Naive thymus-derived CD4-positive, alpha-beta T cell (primary cell): ENCODE data around the gene GRIA4. TPM values are rescaled to one million over a fixed set of nuclear protein-coding genes. Genes with fewer than 3 reads are reported as not detected.

Source experiments
- ATAC-seq: fragments of 150-1000 bp; cut with Tn5 transposase; 2 replicates; pipeline ENCODE4 v1.10.0; 2021; ENCODE audit warnings: mild to moderate bottlenecking, moderate library complexity
- CTCF ChIA-PET: fragments of 350-600 bp; sonication (Branson Sonifier 250); formaldehyde crosslinking; loops from one replicate; lab custom pipeline; 2021; ENCODE audit warnings: antibody characterized with exemption; lab: Charles Lee
- POLR2A ChIA-PET: fragments of 350-600 bp; sonication (Branson Sonifier 250); formaldehyde crosslinking; loops from one replicate; lab custom pipeline; 2021; ENCODE audit warnings: antibody characterized with exemption, inconsistent platforms; lab: Charles Lee
- DNase-seq, 9 donors: peaks; one replicate each; pipeline versions ENCODE4 v3.0.0 to v3.0.0-alpha.2; 2020 to 2022; ENCODE audit warnings: mixed read lengths in 1 of 9
- H3K27ac ChIP-seq: one replicate; pipeline ENCODE4 v1.7.0; 2013; ENCODE audit warnings: mild to moderate bottlenecking, low read depth, low read length, moderate library complexity
- H3K27me3 ChIP-seq, 2 donors: one replicate each; pipeline ENCODE4 v1.7.0; 2013; ENCODE audit warnings: low read length in 2 of 2, mild to moderate bottlenecking in 2 of 2, moderate library complexity in 2 of 2; ENCODE audit not compliant: control insufficient read depth in 2 of 2, insufficient read depth in 2 of 2
- H3K36me3 ChIP-seq, 3 experiments: 1 replicate in 2 of 3; 2 replicates in 1 of 3; pipeline ENCODE4 v1.7.0; 2013; ENCODE audit warnings: low read length in 3 of 3, mild to moderate bottlenecking in 3 of 3, moderate library complexity in 1 of 3; ENCODE audit not compliant: insufficient read depth in 3 of 3, control insufficient read depth in 2 of 3
- H3K4me1 ChIP-seq, 2 donors: one replicate each; pipeline ENCODE4 v1.7.0; 2013; ENCODE audit warnings: low read length in 2 of 2, mild to moderate bottlenecking in 2 of 2, moderate library complexity in 1 of 2; ENCODE audit not compliant: control insufficient read depth in 2 of 2, insufficient read depth in 2 of 2
- H3K4me3 ChIP-seq: 2 replicates; pipeline ENCODE4 v1.7.0; 2013; ENCODE audit warnings: mild to moderate bottlenecking, low read length
- H3K9me3 ChIP-seq, 3 experiments: 1 replicate in 2 of 3; 2 replicates in 1 of 3; pipeline ENCODE4 v1.7.0; 2013; ENCODE audit warnings: low read length in 3 of 3; ENCODE audit not compliant: control insufficient read depth in 2 of 3
- H3K27ac Mint-ChIP-seq, 9 donors: one replicate each; pipeline ENCODE4 v1.8.0; 2020 to 2022; ENCODE audit warnings: mixed read lengths in 9 of 9, mild to moderate bottlenecking in 8 of 9, moderate library complexity in 5 of 9, inconsistent platforms in 2 of 9
- H3K27me3 Mint-ChIP-seq, 5 donors: one replicate each; pipeline ENCODE4 v1.8.0; 2021 to 2022; ENCODE audit warnings: mixed read lengths in 5 of 5, mild to moderate bottlenecking in 1 of 5
- H3K36me3 Mint-ChIP-seq, 5 donors: one replicate each; pipeline ENCODE4 v1.8.0; 2020 to 2022; ENCODE audit warnings: mixed read lengths in 5 of 5, mild to moderate bottlenecking in 3 of 5, inconsistent platforms in 1 of 5
- H3K4me1 Mint-ChIP-seq, 7 donors: one replicate each; pipeline ENCODE4 v1.8.0; 2020 to 2022; ENCODE audit warnings: mixed read lengths in 7 of 7, mild to moderate bottlenecking in 3 of 7, inconsistent platforms in 1 of 7
- H3K4me3 Mint-ChIP-seq, 10 donors: one replicate each; pipeline ENCODE4 v1.8.0; 2020 to 2022; ENCODE audit warnings: mild to moderate bottlenecking in 10 of 10, mixed read lengths in 10 of 10, moderate library complexity in 6 of 10, inconsistent platforms in 2 of 10
- H3K9me3 Mint-ChIP-seq, 11 donors: one replicate each; pipeline ENCODE4 v1.8.0; 2020 to 2022; ENCODE audit warnings: mixed read lengths in 11 of 11, mild to moderate bottlenecking in 4 of 11, inconsistent platforms in 1 of 11, moderate library complexity in 1 of 11
- intact Hi-C, 2 donors: fragments of 100-400 bp; cut with micrococcal nuclease; formaldehyde crosslinking; loops; one replicate each; pipeline ENCODE4 v1.15.1; 2023
- polyA plus RNA-seq, 2 donors: library from polyadenylated mRNA; unstranded; fragments of 300-500 nt; fragmentation: Illumina TruSeq; gene quantifications; one replicate each; pipeline ENCODE4 v1.2.3, GENCODE V29; 2021
- total RNA-seq, 6 experiments: library from RNA in 5 of 6; stranded (reverse) in 5 of 6; gene quantifications; 1 replicate in 5 of 6; 2 replicates in 1 of 6; pipeline ENCODE4 v1.2.3 and lab custom pipeline; 2021 to 2026

GRIA4 gene
- total and polyA plus RNA-seq, 7 experiments from 2014 or later, result not detected

DNA sequence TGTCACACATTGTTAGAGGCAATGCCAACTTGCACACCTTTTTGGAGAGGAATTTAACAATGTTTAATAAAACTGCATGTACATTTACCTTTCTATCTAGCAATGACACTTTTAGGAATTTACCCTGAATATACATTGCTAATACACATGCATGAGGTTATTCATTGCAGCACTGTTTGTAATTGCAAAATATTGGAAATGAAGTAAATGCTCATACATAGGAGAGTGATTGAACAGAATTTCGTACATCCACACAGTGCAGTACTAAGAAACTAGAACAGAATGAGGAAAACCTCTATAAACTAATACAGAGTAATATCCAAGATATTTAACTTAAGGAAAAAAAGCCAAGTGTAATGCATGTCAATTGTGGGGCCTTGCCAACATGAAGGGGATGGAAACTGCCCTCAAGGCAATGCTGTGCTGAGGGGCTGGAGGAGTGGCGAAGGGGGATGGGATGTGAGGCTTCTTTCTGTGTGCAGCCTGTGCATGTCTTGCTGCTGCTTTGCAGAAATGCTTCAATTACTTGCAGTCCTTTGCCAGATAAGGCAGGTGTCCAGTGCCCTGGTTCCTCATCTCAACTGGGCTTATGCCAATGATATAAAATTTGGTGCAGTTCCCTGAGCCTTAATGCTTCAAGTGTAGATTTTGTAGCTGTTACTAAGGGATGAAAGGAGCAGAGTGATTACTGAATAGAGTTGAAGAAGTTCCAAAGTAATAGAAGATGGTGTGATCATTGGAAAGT, 96.1 kb downstream of the GRIA4 start:
- H3K4me3 ChIP-seq, result no peak overlapping the region
- no peak overlapping the region for H3K27ac ChIP-seq
- ChIA-PET POLR2A (no interaction called here), CTCF (no interaction called here)
- Mint-ChIP-seq H3K9me3 (peaks cover 0 to 8% (median 0%) of the 10 kb centered on the region in 11 donors), H3K4me1 (no peaks in the 10 kb centered on the region), H3K27me3 (peaks cover 0 to 2% (median 0%) of the 10 kb centered on the region in 5 donors), H3K27ac (no peak overlapping the region), H3K4me3 (no peak overlapping the region), H3K36me3 (no peaks in the 10 kb centered on the region)
- H3K36me3 ChIP-seq, result no peaks in the 10 kb centered on the region
- no peaks in the 10 kb centered on the region for H3K27me3 ChIP-seq
- intact Hi-C loops, result no loop called here
- H3K4me1 ChIP-seq, result no peaks in the 10 kb centered on the region
- ATAC-seq (no peak), DNase-seq (no peak)
- no peaks in the 10 kb centered on the region for H3K9me3 ChIP-seq

DNA sequence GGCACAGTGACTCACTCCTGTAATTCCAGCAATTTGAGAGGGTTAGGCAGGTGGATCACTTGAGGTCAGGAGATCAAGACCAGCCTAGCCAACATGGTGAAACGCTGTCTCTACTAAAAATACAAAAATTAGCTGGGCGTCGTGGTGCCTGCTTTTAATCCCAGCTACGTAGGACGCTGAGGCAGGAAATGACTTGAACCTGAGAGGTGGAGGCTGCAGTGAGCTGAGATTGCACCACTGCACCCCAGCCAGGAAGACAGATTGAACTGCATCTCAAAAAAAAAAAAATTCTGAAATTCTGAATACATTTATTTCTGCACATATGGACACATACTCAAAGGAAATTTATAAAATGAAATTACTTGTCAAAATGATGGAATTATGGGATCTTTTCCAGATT, 103.2 kb downstream of the GRIA4 start:
- Histone ChIP-seq H3K4me3 (no peak overlapping the region), H3K36me3 (no peaks in the 10 kb centered on the region), H3K27me3 (no peaks in the 10 kb centered on the region), H3K27ac (no peak overlapping the region), H3K9me3 (no peaks in the 10 kb centered on the region), H3K4me1 (no peaks in the 10 kb centered on the region)
- Mint-ChIP-seq H3K36me3 (no peaks in the 10 kb centered on the region), H3K4me1 (no peaks in the 10 kb centered on the region), H3K4me3 (no peak overlapping the region), H3K27me3 (peaks cover 0 to 4% (median 0%) of the 10 kb centered on the region in 5 donors), H3K27ac (no peak overlapping the region), H3K9me3 (peaks cover 0 to 4% (median 0%) of the 10 kb centered on the region in 11 donors)
- intact Hi-C loops, result no loop called here
- CTCF ChIA-PET, result no interaction called here
- no peak for ATAC-seq
- no peak for DNase-seq
- POLR2A ChIA-PET, result no interaction called here

DNA sequence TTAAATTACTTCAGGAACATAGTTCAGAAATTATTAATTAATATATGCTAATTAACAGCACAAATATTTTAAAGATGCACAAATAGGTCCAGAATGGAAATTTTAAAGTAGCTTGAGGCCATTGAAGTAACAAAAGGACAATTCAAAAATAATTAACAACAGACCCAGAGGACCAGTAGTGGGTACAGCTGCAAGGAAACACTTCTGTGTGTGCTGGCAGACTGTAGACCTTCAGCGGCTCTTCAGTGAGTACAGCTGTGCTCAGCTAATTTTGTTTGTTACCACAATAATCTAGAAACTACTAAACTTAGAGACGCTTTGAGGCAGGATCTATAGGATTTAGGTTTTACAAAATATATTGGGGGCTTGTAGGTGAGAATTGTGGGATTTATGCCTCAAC, 103.8 kb downstream of the GRIA4 start:
- Mint-ChIP-seq H3K9me3 (peaks cover 0 to 4% (median 0%) of the 10 kb centered on the region in 11 donors), H3K27me3 (peaks cover 0 to 4% (median 0%) of the 10 kb centered on the region in 5 donors), H3K27ac (no peak overlapping the region), H3K4me3 (no peak overlapping the region), H3K4me1 (no peaks in the 10 kb centered on the region), H3K36me3 (no peaks in the 10 kb centered on the region)
- intact Hi-C loops, result no loop called here
- no peak overlapping the region for H3K27ac ChIP-seq
- POLR2A ChIA-PET, result no interaction called here
- DNase-seq (no peak), ATAC-seq (no peak)
- H3K4me3 ChIP-seq, result no peak overlapping the region
- no peaks in the 10 kb centered on the region for H3K36me3 ChIP-seq
- H3K4me1 ChIP-seq, result no peaks in the 10 kb centered on the region
- H3K27me3 ChIP-seq, result no peaks in the 10 kb centered on the region
- H3K9me3 ChIP-seq, result no peaks in the 10 kb centered on the region
- CTCF ChIA-PET, result no interaction called here

DNA sequence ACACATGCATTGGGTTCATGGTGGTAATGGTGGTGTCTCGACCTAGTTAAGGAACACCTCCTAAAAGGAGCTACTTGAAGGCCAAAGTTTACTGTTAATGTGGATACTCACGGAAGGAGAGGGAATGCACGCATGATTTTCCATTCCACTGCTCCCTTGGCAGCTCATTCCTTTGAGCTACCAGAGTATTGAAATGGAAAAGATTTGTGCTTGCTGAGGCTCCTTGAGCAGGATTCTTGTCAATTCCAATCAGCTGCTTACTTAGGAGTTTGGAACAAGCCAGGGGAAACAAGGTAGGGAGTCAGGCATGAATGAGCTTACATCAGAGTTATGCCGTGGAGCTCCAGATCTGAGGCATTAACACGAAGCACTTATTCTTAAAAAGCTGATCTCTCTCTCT, 108.8 kb downstream of the GRIA4 start:
- Mint-ChIP-seq H3K36me3 (no peaks in the 10 kb centered on the region), H3K4me1 (no peaks in the 10 kb centered on the region), H3K4me3 (no peak overlapping the region), H3K27ac (no peak overlapping the region), H3K9me3 (no peaks in the 10 kb centered on the region), H3K27me3 (peaks cover 0 to 4% (median 0%) of the 10 kb centered on the region in 5 donors)
- no peaks in the 10 kb centered on the region for H3K9me3 ChIP-seq
- H3K27ac ChIP-seq, result no peak overlapping the region
- ATAC-seq (no peak), DNase-seq (no peak)
- intact Hi-C loops, result no loop called here
- ChIA-PET CTCF (no interaction called here), POLR2A (no interaction called here)
- no peaks in the 10 kb centered on the region for H3K36me3 ChIP-seq
- no peaks in the 10 kb centered on the region for H3K27me3 ChIP-seq
- H3K4me3 ChIP-seq, result no peak overlapping the region
- H3K4me1 ChIP-seq, result no peaks in the 10 kb centered on the region

DNA sequence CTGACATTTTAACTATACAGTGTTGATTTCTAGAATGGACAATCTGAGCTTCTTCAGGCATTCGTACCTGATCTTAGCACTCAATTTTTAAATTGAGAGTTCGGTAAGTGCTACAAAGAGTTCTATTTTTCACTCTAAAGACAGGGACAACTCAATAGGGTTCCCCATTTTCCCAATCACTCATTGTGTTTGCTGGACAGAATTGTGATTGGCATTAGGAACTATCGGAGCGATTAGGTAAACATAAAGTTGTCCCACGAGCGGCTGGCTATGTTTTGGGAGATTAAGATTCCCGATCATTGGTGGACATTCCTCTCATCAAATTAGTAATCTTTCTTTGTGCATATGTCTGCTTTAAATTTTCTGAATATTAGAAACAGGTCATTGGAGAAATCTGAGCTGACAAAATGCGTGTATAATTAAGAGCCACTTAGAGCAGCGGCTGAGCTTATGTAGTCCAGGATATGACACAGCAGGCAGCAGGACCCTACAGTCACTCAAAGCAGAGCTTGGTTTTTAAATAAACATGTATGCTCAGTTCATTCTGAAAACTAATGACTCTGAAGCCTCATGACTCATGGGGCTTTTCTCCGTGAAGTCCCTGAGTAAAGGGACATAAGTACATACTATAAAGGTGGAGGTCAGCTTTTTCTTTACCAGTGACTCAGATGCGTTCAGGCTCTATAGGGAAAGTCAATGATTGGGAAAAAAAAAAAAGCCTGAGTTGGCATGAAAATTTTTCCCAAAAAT, 109.4 kb downstream of the GRIA4 start:
- Mint-ChIP-seq H3K36me3 (no peaks in the 10 kb centered on the region), H3K27me3 (peaks cover 0 to 4% (median 0%) of the 10 kb centered on the region in 5 donors), H3K4me1 (no peaks in the 10 kb centered on the region), H3K9me3 (no peaks in the 10 kb centered on the region), H3K27ac (no peak overlapping the region), H3K4me3 (no peak overlapping the region)
- ChIA-PET POLR2A (no interaction called here), CTCF (no interaction called here)
- Histone ChIP-seq H3K4me3 (no peak overlapping the region), H3K9me3 (no peaks in the 10 kb centered on the region), H3K27me3 (no peaks in the 10 kb centered on the region), H3K36me3 (no peaks in the 10 kb centered on the region), H3K27ac (no peak overlapping the region), H3K4me1 (no peaks in the 10 kb centered on the region)
- DNase-seq, result no peak
- intact Hi-C loops, result no loop called here
- ATAC-seq, result no peak

DNA sequence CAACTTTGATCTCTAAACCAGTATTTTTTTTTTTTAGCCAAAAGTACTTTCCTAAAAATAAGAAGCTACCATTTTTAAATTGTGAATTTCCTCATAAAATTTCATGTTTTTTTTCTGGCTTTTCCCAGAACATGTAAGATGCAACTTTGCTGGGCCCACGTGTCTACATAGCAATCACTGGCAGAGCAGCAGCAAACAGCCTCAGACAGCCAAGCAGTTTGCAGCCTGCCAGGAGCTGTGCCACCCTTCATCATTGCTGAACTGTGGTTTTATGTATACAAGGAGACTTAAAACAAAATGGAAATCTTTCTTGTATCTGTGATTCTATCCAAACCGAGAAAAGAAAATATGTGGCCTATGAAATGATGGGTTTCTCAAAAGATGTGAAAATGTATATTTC, 110.2 kb downstream of the GRIA4 start:
- CTCF ChIA-PET, result no interaction called here

More for the DNA sequence above, 110.2 kb downstream of the GRIA4 start:
- no peak overlapping the region for H3K27ac Mint-ChIP-seq
- H3K9me3 Mint-ChIP-seq, result no peaks in the 10 kb centered on the region
- ATAC-seq, result no peak
- H3K4me3 ChIP-seq, result no peak overlapping the region
- no peak for DNase-seq
- H3K27me3 ChIP-seq, result no peaks in the 10 kb centered on the region
- H3K36me3 Mint-ChIP-seq, result no peaks in the 10 kb centered on the region
- peaks cover 0 to 3% (median 0%) of the 10 kb centered on the region in 5 donors for H3K27me3 Mint-ChIP-seq
- no peaks in the 10 kb centered on the region for H3K9me3 ChIP-seq
- no peak overlapping the region for H3K27ac ChIP-seq
- no peaks in the 10 kb centered on the region for H3K4me1 Mint-ChIP-seq
- intact Hi-C loops, result no loop called here
- no peaks in the 10 kb centered on the region for H3K4me1 ChIP-seq
- no peak overlapping the region for H3K4me3 Mint-ChIP-seq
- no peaks in the 10 kb centered on the region for H3K36me3 ChIP-seq
- POLR2A ChIA-PET, result no interaction called here
